Measurements from ENCODE around the gene CCDC116.

DNA sequence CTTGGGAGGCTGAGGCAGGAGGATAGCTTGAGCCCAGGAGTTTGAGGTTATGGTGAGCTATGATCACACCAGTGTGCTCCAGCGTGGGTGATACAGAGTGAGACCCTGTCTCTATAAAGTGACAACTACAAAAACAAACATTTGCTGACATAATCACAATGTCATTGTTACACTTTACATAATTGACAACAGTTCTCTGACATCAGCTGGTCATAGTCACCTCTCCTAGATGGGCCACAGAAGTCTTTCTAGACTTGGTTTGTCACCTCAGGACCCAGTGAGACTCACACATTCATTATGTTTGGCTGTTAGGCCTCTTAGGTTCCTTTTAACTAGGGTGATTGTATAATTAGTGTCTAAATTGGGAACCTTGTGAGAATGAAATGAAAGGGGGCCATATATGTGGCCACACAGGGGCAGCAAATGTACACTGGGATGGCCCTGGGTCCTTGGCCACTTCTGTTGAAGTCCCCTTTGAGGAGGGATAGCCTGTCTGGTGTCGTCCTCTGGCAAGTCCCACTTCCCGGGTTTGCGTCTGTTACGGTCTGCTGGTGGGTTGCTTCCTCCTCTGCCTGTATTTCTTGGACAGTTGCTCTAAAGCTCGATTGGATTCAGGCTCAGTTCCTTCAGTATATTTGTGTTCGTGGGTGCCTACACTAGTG lies 27.4 kb downstream of the CCDC116 start:
- TF ChIP-seq, protein P1, sequence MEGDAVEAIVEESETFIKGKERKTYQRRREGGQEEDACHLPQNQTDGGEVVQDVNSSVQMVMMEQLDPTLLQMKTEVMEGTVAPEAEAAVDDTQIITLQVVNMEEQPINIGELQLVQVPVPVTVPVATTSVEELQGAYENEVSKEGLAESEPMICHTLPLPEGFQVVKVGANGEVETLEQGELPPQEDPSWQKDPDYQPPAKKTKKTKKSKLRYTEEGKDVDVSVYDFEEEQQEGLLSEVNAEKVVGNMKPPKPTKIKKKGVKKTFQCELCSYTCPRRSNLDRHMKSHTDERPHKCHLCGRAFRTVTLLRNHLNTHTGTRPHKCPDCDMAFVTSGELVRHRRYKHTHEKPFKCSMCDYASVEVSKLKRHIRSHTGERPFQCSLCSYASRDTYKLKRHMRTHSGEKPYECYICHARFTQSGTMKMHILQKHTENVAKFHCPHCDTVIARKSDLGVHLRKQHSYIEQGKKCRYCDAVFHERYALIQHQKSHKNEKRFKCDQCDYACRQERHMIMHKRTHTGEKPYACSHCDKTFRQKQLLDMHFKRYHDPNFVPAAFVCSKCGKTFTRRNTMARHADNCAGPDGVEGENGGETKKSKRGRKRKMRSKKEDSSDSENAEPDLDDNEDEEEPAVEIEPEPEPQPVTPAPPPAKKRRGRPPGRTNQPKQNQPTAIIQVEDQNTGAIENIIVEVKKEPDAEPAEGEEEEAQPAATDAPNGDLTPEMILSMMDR (IDR thresholded peaks at IDR 0.05), result no peak
- no peak for TF ChIP-seq POLR2A (IDR thresholded peaks at IDR 0.05)
